DOHH2 (cell line): ENCODE results near the gene TSHZ1.

Source experiments
- EZH2phosphoT487 ChIP-seq: fragments of 200-600 bp; sonication (generic); IDR thresholded peaks from 2 replicates; pipeline ENCODE4 v1.6.1; 2017; ENCODE audit warnings: borderline replicate concordance, mild to moderate bottlenecking, antibody characterized with exemption, low read length, moderate library complexity, mixed read lengths
- TF ChIP-seq, protein P1 (sequence below): fragments of 200-600 bp; sonication (generic); IDR thresholded peaks from one replicate; pipeline ENCODE4 v1.5.1; 2014; ENCODE audit warnings: antibody characterized with exemption, mild to moderate bottlenecking, low read depth, low read length; ENCODE audit not compliant: poor library complexity, severe bottlenecking

DNA sequence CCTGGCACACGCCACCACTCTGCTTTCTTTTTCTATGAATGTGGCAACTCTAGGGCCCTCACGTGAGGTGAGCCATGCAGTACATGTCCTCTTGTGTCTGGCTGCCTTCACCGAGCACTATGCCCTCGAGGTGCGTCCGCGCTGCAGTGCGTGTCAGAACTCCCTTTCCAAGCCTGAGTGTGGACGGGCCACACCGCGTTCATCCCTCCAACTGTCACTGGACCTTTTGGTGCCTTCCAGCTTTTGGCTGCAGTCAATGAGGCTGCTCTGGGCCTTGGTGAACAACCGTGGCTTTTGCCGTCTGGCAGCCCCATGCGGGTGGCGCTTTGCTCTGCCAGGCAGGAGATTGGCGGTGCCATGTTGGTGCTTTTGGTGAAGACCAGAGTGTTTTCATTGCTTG, 74.0 kb downstream of the TSHZ1 start:
- TF ChIP-seq, protein P1, sequence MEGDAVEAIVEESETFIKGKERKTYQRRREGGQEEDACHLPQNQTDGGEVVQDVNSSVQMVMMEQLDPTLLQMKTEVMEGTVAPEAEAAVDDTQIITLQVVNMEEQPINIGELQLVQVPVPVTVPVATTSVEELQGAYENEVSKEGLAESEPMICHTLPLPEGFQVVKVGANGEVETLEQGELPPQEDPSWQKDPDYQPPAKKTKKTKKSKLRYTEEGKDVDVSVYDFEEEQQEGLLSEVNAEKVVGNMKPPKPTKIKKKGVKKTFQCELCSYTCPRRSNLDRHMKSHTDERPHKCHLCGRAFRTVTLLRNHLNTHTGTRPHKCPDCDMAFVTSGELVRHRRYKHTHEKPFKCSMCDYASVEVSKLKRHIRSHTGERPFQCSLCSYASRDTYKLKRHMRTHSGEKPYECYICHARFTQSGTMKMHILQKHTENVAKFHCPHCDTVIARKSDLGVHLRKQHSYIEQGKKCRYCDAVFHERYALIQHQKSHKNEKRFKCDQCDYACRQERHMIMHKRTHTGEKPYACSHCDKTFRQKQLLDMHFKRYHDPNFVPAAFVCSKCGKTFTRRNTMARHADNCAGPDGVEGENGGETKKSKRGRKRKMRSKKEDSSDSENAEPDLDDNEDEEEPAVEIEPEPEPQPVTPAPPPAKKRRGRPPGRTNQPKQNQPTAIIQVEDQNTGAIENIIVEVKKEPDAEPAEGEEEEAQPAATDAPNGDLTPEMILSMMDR = no peak
- TF ChIP-seq EZH2phosphoT487 = no peak
